ENCODE results near the gene TIMM10B. TPM values are rescaled to one million over a fixed set of nuclear protein-coding genes. Genes with fewer than 3 reads are reported as not detected.
A peak's percentile ranks its signal among the peaks of the same experiment; 100 is the strongest.

TIMM10B gene
- total RNA-seq, 1 donor from 2014 or later: 45.0 TPM

GRCh38 chr11:6530848-6531247 is 49.5 kb downstream of the TIMM10B start:
- H3K4me3 ChIP-seq: no peak overlapping the region

GRCh38 chr11:6531267-6531752 is 50.0 kb downstream of the TIMM10B start:
- DNase-seq (no peak), ATAC-seq (peak; percentile 82)
- Histone ChIP-seq H3K4me1 (no peaks in the 10 kb centered on the region), H3K27me3 (no peaks in the 10 kb centered on the region), H3K4me3 (no peak overlapping the region), H3K27ac (no peak overlapping the region), H3K36me3 (peaks cover 7% of the 10 kb centered on the region), H3K9me3 (no peaks in the 10 kb centered on the region)
- peak; percentile 77 for TF ChIP-seq CTCF (IDR thresholded peaks at IDR 0.05)
- intact Hi-C loops (cut with DNase I): no loop called here

More at GRCh38 chr11:6530848-6531247, 49.5 kb downstream of the TIMM10B start:
- TF ChIP-seq CTCF (IDR thresholded peaks at IDR 0.05): no peak
- Histone ChIP-seq H3K27me3 (no peaks in the 10 kb centered on the region), H3K9me3 (no peaks in the 10 kb centered on the region), H3K27ac (no peak overlapping the region), H3K36me3 (peaks cover 7% of the 10 kb centered on the region), H3K4me1 (no peaks in the 10 kb centered on the region)
- intact Hi-C loops (cut with DNase I): no loop called here
- ATAC-seq (no peak), DNase-seq (no peak)

Other genes starting within 250 kb of the TIMM10B start
- 40.6 TPM for gene FHIP1B, start 246.9 kb upstream of the TIMM10B start, total RNA-seq
- not detected for gene CNGA4, start 242.4 kb upstream of the TIMM10B start, total RNA-seq
- gene CCKBR, start 221.7 kb upstream of the TIMM10B start, total RNA-seq: not detected
- 48.8 TPM for gene CAVIN3, start 161.0 kb upstream of the TIMM10B start, total RNA-seq
- gene SMPD1, start 91.0 kb upstream of the TIMM10B start, total RNA-seq: 51.9 TPM
- gene APBB1, start 62.4 kb upstream of the TIMM10B start, total RNA-seq: 40.9 TPM
- gene HPX, start 40.5 kb upstream of the TIMM10B start, total RNA-seq: 1.4 TPM
- gene TRIM3, start 7.6 kb upstream of the TIMM10B start, total RNA-seq: 22.0 TPM
- 36.4 TPM for gene ARFIP2, start 170 bp upstream of the TIMM10B start, total RNA-seq
- gene DNHD1, start 15.8 kb downstream of the TIMM10B start, total RNA-seq: 14.5 TPM
- 17.9 TPM for gene RRP8, start 122.1 kb downstream of the TIMM10B start, total RNA-seq
- 148 TPM for gene ILK, start 122.3 kb downstream of the TIMM10B start, total RNA-seq
- gene TAF10, start 130.7 kb downstream of the TIMM10B start, total RNA-seq: 87.8 TPM
- 207 TPM for gene TPP1, start 137.9 kb downstream of the TIMM10B start, total RNA-seq
- gene DCHS1, start 174.3 kb downstream of the TIMM10B start, total RNA-seq: 28.0 TPM
- gene MRPL17, start 201.8 kb downstream of the TIMM10B start, total RNA-seq: 35.1 TPM